Aorta (tissue), 5 donors: ENCODE measurements around the gene SGMS2. TPM values are rescaled to one million over a fixed set of nuclear protein-coding genes. Genes with fewer than 3 reads are reported as not detected.
"Not testable (repeated sequence)": the region's sequence is repeated elsewhere in the genome, so short reads cannot be mapped to it uniquely, and the experiment has no call there.

Experiments
- ATAC-seq: fragments of 200-7000 bp; cut with Tn5 transposase; one replicate; pipeline ENCODE4 v1.9.1; 2022; ENCODE audit warnings: moderate library complexity; ENCODE audit not compliant: low FRiP score
- DNase-seq, 2 donors: peaks; one replicate each; pipeline ENCODE4 v3.0.0-alpha.2; 2020
- H3K27ac ChIP-seq, 2 donors: one replicate each; pipeline ENCODE4 v1.5.1; 2013; ENCODE audit warnings: low read length in 2 of 2, mild to moderate bottlenecking in 2 of 2, moderate library complexity in 2 of 2, control low read depth in 1 of 2, inconsistent platforms in 1 of 2, low read depth in 1 of 2
- H3K27me3 ChIP-seq, 2 donors: one replicate each; pipeline ENCODE4 v1.6.1; 2013; ENCODE audit warnings: control low read depth in 1 of 2, low read length in 1 of 2, mild to moderate bottlenecking in 1 of 2, moderate library complexity in 1 of 2; ENCODE audit not compliant: insufficient read depth in 2 of 2, control insufficient read depth in 1 of 2
- H3K36me3 ChIP-seq, 2 donors: one replicate each; pipeline ENCODE4 v1.6.1; 2013; ENCODE audit warnings: control low read depth in 1 of 2, low read length in 1 of 2, mild to moderate bottlenecking in 1 of 2; ENCODE audit not compliant: insufficient read depth in 2 of 2, control insufficient read depth in 1 of 2
- H3K4me1 ChIP-seq, 2 donors: one replicate each; pipeline ENCODE4 v1.6.1; 2013; ENCODE audit warnings: low read length in 2 of 2, control low read depth in 1 of 2, mild to moderate bottlenecking in 1 of 2, moderate library complexity in 1 of 2; ENCODE audit not compliant: insufficient read depth in 2 of 2, control insufficient read depth in 1 of 2
- H3K4me3 ChIP-seq, 2 donors: one replicate each; pipeline ENCODE4 v1.5.1; 2013; ENCODE audit warnings: low read length in 2 of 2, control low read depth in 1 of 2, mild to moderate bottlenecking in 1 of 2
- H3K9me3 ChIP-seq: one replicate; pipeline ENCODE4 v1.6.1; 2013; ENCODE audit warnings: mild to moderate bottlenecking, low read length; ENCODE audit not compliant: control insufficient read depth
- WGBS, 2 donors: extraction: QIAGEN DNeasy Blood & Tissue Kit; methylation state at CpG; one replicate each; pipeline ENCODE4 v1.1.7; 2013; 5-methylcytosine and 5-hydroxymethylcytosine counted together
- intact Hi-C, 2 donors: fragments of 100-400 bp; cut with DNase I; formaldehyde crosslinking; loops; one replicate each; pipeline versions ENCODE4 v1.14.2 to v1.15.0; 2022
- polyA plus RNA-seq, 2 donors: library from polyadenylated mRNA; stranded (reverse); fragments of 200-250 nt; gene quantifications; one replicate each; pipeline ENCODE4 v1.2.3, GENCODE V29; 2013
- total RNA-seq, 2 donors: library from RNA; stranded (reverse); fragmentation: NEBNext Ultra II Directional; extraction: Animal tissue kit (Norgen Biotek cat#: 25700); gene quantifications; one replicate each; pipeline ENCODE4 v1.2.1, GENCODE V29; 2021
- donor health status: healthy with polysubstance abuse.
- donor health status: Bipolar disorder and iron deficiency.
- donor health status: DM: no; HTN: no; CAD: no.
- donor health status: DM: no; HTN: no; CAD: no.
- donor health status: DM: yes; HTN: yes; CAD: no.

SGMS2 gene
- total and polyA plus RNA-seq, 4 donors, result 4.3 to 50.2 (median 24.5) TPM

DNA sequence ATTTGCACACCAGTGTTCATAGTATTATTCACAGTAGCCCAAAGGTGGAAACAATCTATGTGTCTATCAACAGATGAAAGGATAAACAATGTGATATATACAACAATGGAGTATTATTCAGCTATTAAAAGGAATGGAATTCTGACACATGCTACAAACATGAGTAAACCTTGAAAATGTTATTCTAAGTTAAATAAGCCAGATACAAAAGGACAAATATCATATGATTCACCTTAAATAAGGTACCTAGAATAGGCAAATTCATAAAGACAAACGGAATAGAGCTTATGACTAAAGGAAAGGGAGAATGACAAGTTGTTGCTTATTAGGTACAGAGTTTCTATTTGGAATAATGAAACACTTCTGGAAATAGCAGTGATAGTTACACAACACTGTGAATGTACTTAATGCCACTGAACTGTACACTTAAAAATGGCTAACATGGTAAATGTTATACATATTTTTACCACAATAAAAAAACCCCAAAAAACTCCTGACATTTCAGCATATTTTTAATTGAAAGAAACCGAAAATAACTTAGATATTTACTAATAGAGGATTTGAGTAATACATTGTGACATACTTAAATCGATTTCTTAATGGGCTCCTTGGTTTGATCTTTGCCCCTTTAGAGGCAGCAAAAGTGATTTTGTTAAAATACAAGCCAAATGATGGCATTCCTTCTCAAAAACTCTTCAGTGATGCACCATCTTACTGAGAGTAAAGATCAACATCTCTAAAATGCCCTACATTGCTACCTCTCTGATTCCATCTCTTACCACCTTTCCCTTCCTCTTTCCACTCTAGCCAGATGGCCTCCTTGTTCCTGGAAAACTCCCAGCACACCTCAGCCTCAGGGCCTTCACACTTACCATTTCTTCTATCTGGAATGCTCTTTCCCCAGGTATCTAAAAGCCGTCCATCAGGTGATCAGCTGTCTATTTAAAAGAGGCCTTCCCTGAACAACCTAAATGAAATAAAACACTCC lies 98.0 kb downstream of the SGMS2 start:
- intact Hi-C loops, result no loop called here

DNA sequence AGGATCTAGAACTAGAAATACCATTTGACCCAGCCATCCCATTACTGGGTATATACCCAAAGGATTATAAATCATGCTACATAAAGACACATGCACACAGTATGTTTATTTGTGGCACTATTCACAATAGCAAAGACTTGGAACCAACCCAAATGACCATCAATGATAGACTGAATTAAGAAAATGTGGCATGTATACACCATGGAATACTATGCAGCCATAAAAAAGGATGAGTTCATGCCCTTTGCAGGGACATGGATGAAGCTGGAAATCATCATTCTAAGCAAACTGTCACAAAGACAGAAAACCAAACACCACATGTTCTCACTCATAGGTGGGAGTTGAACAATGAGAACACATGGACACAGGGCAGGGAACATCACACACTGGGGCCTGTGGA lies 101.0 kb downstream of the SGMS2 start:
- intact Hi-C loops, H3K27ac ChIP-seq, ATAC-seq, H3K36me3 ChIP-seq, DNase-seq, H3K27me3 ChIP-seq, H3K4me1 ChIP-seq, H3K4me3 ChIP-seq, H3K9me3 ChIP-seq: not testable (repeated sequence)

More for the DNA sequence above, 98.0 kb downstream of the SGMS2 start:
- H3K4me1 ChIP-seq, result no peaks in the 10 kb centered on the region
- H3K27ac ChIP-seq, result no peak overlapping the region
- H3K27me3 ChIP-seq, result no peaks in the 10 kb centered on the region
- DNase-seq (no peak), ATAC-seq (no peak)
- no peak overlapping the region for H3K4me3 ChIP-seq
- H3K36me3 ChIP-seq, result no peaks in the 10 kb centered on the region
- peaks cover 3% of the 10 kb centered on the region for H3K9me3 ChIP-seq
- 85 to 87% methylated on average over 4 of the region's 4 CpGs for WGBS, 2 donors

DNA sequence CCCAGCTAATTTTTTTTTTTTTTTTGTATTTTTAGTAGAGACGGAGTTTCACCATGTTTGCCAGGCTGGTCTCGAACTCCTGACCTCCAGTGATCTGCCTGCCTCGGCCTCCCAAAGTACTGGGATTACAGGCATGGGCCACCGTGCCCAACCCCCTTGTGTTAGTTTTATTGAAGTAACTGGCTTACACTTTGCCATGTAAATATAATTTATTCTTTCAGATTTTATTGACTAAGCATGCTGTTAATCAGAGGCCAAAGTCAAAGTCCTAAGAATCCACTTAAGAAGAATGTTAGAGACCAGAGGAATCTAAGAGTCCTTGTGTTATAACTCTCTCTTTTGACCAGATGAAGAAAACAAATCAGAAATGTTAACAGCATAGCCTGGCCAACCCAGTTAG lies 102.1 kb downstream of the SGMS2 start:
- H3K4me1 ChIP-seq, intact Hi-C loops, H3K9me3 ChIP-seq, H3K27ac ChIP-seq, H3K36me3 ChIP-seq, ATAC-seq, H3K4me3 ChIP-seq, DNase-seq, H3K27me3 ChIP-seq: not testable (repeated sequence)
- WGBS, 2 donors, result 89 to 91% methylated on average over 3 to 4 of the region's 4 CpGs

DNA sequence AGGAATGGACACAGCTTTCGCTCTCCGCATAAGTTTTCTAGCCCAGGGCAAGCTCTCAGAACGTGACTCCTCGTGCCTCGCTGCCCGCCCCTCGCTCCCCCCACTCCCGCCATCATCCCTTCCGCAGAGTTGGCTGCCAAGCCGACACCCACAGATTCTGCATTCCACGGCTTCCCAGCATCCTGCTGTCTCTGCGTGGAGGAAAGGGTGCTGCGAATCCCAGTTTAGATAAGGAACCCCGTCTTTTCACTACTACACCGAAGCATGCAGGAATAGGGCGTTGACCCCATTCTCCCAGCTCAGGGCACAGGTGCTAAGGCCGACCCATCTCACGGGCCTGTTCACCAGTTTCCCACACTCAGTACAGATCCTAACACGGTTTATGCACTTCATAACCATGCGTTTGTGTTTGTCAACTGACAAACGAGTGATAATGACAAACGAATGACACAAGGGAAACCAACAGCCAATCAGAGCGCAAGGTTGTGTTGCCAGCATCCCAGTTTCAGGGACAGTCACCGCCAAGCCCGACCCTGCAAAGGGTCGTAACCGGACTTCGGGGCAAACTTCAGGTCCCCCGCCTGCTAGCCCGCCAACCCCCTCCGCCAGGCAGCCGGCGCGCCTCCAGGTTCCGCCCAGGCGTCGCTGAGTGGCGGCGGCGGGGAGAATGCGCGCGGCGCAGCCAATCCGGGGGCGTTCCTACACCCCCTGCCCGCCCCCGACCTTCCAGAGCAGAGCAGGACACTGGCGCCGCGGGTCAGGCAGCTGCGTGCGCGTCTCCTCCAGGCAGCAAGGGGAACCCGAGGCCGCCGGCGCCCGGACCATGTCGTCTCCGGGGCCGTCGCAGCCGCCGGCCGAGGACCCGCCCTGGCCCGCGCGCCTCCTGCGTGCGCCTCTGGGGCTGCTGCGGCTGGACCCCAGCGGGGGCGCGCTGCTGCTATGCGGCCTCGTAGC lies 106.4 kb downstream of the SGMS2 start, which contains the start of gene CYP2U1:
Gene CYP2U1 (plus strand): TSS at position 729 of the 954 bp plus-strand sequence. CDS start 95 bp downstream, at position 824.
- intact Hi-C loops, result loop anchor here (1.0 to 2.0 kb wide), 2 partner anchors 58 kb away; partner anchors contain the start of gene HADH (in 2 of the 2)
- H3K4me1 ChIP-seq, result no peaks in the 10 kb centered on the region
- peak within 1 kb of the TSS; percentile 58 to 78 for H3K4me3 ChIP-seq
- 0 to 1% methylated on average over 43 to 78 of the region's 78 CpGs for WGBS, 2 donors
- peak within 1 kb of the TSS in 1 of 2 donors; percentile 72 for H3K27ac ChIP-seq
- no peaks in the 10 kb centered on the region for H3K36me3 ChIP-seq
- ATAC-seq (peak; percentile 97), DNase-seq (peak; percentile 93 to 95)
- no peaks in the 10 kb centered on the region for H3K9me3 ChIP-seq
- H3K27me3 ChIP-seq, result no peaks in the 10 kb centered on the region

DNA sequence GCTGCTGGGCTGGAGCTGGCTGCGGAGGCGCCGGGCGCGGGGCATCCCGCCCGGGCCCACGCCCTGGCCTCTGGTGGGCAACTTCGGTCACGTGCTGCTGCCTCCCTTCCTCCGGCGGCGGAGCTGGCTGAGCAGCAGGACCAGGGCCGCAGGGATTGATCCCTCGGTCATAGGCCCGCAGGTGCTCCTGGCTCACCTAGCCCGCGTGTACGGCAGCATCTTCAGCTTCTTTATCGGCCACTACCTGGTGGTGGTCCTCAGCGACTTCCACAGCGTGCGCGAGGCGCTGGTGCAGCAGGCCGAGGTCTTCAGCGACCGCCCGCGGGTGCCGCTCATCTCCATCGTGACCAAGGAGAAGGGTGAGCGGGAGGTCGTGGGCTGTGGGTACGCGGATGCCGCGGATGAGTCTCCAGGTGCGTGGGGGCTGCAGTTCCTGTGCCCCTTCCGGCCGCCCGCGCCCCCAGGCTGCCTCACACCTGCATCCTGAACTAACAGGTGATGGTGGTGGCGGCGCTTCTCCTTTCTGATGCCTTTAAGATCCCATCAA lies 107.1 kb downstream of the SGMS2 start:
- peak; percentile 48 to 78 for DNase-seq
- ATAC-seq, result peak; percentile 39
- Histone ChIP-seq H3K9me3 (no peaks in the 10 kb centered on the region), H3K36me3 (no peaks in the 10 kb centered on the region), H3K27ac (peak overlapping the region in 1 of 2 donors; percentile 72), H3K27me3 (no peaks in the 10 kb centered on the region), H3K4me3 (peak overlapping the region; percentile 58 to 78), H3K4me1 (no peaks in the 10 kb centered on the region)
- 2 to 3% methylated on average over 44 to 45 of the region's 45 CpGs for WGBS, 2 donors
- intact Hi-C loops, result loop anchor here (1.0 to 2.0 kb wide), 2 partner anchors 57 kb away; partner anchors contain the start of gene HADH (in 2 of the 2)

DNA sequence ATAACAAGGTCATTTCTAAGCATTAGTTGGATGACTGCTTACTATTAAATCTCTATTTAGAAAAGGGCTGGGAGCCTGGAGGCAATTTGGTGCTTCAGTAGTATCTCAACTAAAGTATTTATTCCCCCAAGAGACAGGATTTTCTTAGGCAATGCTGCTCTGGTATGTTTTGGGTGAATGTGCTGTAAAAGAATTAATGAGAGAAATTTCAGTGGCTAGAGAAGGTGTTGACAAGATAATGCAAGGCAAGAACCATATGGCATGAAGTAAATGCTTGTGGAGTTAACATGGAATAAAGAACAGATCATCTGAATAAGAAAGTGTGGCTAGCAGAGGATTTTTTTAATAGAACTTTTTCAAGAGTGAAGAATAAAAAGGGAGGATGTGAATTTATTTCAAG lies 110.5 kb downstream of the SGMS2 start:
- Histone ChIP-seq H3K27me3 (no peaks in the 10 kb centered on the region), H3K4me3 (no peak overlapping the region), H3K9me3 (no peaks in the 10 kb centered on the region), H3K36me3 (peaks cover 0 to 6% of the 10 kb centered on the region in 2 donors), H3K4me1 (no peaks in the 10 kb centered on the region), H3K27ac (no peak overlapping the region)
- DNase-seq (no peak), ATAC-seq (no peak)
- intact Hi-C loops, result no loop called here

DNA sequence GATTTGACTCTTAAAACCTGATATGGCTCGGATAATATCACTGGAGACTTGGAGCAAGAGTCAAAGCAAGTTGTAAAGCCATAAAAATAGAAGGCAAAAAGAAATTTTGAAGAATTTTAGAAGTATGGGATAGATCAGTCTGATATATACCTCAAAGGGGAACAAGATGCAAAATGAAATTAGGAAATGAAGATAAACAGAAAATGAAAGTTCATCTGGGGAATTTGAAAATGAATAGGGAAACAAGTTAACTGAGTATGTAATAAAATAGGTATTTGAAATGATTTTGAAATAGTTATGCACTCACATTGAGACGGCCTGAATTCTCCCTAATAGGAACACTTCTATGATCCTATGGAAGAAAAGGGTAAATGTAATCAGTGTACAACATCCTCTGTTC lies 112.3 kb downstream of the SGMS2 start:
- Histone ChIP-seq H3K9me3 (no peaks in the 10 kb centered on the region), H3K27me3 (no peaks in the 10 kb centered on the region), H3K36me3 (peaks cover 0 to 6% of the 10 kb centered on the region in 2 donors), H3K27ac (no peak overlapping the region), H3K4me1 (no peaks in the 10 kb centered on the region), H3K4me3 (no peak overlapping the region)
- WGBS, 2 donors, result 95% methylated on average over 2 of the region's 2 CpGs
- no peak for DNase-seq
- intact Hi-C loops, result no loop called here
- ATAC-seq, result no peak

DNA sequence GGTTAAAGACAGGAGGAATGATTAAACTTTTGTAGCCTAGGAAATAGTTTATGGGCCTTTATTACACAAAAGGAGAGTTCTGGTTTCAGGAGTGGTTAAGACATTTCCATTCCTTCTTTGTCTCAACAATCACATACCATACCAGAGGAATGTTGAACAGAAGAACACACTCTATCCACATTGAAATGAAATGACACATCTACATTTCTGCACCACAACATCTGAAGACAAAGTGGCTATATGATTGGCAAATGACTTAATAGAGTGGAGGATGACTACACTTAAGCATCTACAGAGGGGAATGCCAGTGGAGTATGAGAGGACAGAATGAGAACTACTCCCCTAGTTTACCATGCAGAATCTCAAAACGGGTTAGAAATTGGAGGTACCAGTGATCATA lies 114.6 kb downstream of the SGMS2 start:
- DNase-seq (no peak), ATAC-seq (no peak)
- no peak overlapping the region for H3K4me3 ChIP-seq
- no peaks in the 10 kb centered on the region for H3K27me3 ChIP-seq
- peaks cover 0 to 6% of the 10 kb centered on the region in 2 donors for H3K36me3 ChIP-seq
- H3K27ac ChIP-seq, result no peak overlapping the region
- intact Hi-C loops, result no loop called here
- 93 to 97% methylated on average over 1 of the region's 1 CpG for WGBS, 2 donors
- H3K4me1 ChIP-seq, result no peaks in the 10 kb centered on the region
- H3K9me3 ChIP-seq, result no peaks in the 10 kb centered on the region
